Measurements from ENCODE around the gene USP9X.
A peak's percentile ranks its signal among the peaks of the same experiment; 100 is the strongest.

Gene USP9X

DNA sequence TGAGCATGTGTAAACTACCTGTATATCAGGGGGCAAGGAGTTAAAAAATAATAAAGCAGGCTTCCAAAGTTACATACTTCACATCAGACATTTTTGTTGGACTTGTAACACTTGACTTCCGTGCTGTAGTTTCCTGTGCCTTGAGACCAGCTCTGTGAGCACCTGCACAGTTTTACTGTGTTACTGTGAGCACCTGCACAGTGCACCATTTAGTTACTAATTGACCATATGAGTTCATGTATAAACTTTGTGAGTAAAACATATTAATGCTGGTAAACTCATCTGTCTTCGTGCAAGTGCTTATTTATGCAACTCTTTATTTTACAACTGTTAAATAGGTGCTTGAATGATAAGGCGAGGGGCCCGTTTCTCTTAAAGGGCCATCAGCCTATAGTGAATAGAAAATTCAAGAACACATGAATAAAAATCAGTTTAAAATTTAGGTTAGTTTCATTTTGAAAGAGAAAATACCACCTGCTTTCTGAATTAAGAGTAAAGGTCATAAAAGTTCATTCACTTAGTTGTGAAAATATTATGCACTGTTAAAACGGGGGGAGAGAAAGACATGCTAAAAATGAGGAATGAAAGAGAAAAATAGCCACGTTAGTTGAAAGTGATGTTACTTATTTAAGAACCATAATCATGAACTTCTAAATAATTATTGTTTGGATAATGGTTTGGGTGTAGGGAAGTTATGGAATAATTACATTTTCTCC, 42.4 kb downstream of the USP9X start:
- no peak overlapping the region for H3K27ac ChIP-seq
- TF ChIP-seq, protein P1, sequence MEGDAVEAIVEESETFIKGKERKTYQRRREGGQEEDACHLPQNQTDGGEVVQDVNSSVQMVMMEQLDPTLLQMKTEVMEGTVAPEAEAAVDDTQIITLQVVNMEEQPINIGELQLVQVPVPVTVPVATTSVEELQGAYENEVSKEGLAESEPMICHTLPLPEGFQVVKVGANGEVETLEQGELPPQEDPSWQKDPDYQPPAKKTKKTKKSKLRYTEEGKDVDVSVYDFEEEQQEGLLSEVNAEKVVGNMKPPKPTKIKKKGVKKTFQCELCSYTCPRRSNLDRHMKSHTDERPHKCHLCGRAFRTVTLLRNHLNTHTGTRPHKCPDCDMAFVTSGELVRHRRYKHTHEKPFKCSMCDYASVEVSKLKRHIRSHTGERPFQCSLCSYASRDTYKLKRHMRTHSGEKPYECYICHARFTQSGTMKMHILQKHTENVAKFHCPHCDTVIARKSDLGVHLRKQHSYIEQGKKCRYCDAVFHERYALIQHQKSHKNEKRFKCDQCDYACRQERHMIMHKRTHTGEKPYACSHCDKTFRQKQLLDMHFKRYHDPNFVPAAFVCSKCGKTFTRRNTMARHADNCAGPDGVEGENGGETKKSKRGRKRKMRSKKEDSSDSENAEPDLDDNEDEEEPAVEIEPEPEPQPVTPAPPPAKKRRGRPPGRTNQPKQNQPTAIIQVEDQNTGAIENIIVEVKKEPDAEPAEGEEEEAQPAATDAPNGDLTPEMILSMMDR (IDR thresholded peaks at IDR 0.05), result no peak
- TF ChIP-seq ZFX (IDR thresholded peaks at IDR 0.05; ENCODE audit: borderline replicate concordance), result no peak

DNA sequence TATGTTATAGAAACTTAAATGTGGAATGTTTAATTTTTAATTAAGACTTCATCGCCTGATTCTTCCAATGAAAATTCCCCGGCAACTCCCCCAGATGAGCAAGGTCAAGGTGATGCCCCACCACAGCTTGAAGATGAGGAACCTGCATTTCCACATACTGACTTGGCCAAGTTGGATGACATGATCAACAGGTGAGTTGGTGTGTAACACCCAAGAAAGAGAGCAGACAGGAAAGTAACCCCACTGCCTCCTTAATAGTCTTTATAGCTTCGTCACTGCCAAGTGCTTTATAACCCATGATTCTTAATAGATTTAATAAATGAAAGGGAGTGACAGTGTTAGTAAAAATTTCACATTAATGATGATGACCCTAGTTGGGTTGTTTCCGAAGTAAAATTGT, 43.7 kb downstream of the USP9X start:
- TF ChIP-seq ZFX (IDR thresholded peaks at IDR 0.05; ENCODE audit: borderline replicate concordance), result no peak
- TF ChIP-seq, protein P1 (IDR thresholded peaks at IDR 0.05), result no peak
- no peak overlapping the region for H3K27ac ChIP-seq

DNA sequence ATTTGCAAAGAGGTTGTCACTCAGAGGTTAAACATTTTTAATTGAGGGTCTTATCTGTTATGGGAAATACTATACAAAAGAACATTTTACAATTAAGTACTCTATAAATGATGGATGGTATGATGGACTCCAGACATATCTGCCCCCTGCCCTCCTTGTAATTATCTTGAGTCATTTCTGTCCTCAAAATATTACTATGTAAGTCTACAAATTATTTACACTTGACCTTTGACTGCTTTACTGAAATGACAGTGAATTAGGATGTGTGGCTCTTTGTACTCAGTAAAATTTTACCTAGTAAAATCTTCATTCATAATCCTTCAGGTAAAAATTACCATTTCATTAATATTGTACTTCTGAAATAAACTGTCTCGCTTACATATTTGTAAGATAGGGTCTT, 46.5 kb downstream of the USP9X start:
- TF ChIP-seq ZFX (IDR thresholded peaks at IDR 0.05; ENCODE audit: borderline replicate concordance), result no peak
- TF ChIP-seq, protein P1 (IDR thresholded peaks at IDR 0.05), result no peak
- no peak overlapping the region for H3K27ac ChIP-seq

- H3K27ac ChIP-seq, result no peak overlapping the region
- no peak for TF ChIP-seq ZFX (IDR thresholded peaks at IDR 0.05; ENCODE audit: borderline replicate concordance)
- TF ChIP-seq, protein P1 (IDR thresholded peaks at IDR 0.05), result no peak
These were observed 48.3 kb downstream of the USP9X start for GRCh38 chrX:41133551-41133950.

DNA sequence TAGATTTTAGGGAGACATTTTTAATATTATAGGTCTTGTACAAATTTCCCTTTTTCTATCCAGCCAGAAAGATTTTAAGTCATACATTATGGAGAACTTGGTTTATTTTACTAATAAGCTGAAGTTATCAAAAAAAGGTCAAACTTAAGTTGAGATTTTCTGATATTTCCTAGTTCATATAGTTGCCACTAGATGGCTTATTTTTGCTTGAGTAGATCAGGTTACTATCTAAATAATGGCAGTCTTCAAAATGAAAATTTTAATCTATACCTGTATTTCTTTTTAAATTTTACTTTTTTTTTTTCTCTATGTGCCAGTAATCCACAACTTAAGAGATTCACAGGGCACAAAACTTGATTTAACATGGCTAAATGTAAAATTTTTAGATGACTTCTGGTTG, 52.3 kb downstream of the USP9X start:
- no peak overlapping the region for H3K27ac ChIP-seq
- TF ChIP-seq, protein P1 (IDR thresholded peaks at IDR 0.05), result peak; percentile 41
- TF ChIP-seq ZFX (IDR thresholded peaks at IDR 0.05; ENCODE audit: borderline replicate concordance), result no peak

- H3K27ac ChIP-seq, result no peak overlapping the region
- TF ChIP-seq, protein P1 (IDR thresholded peaks at IDR 0.05), result no peak
- TF ChIP-seq ZFX (IDR thresholded peaks at IDR 0.05; ENCODE audit: borderline replicate concordance), result no peak
These were observed 57.1 kb downstream of the USP9X start for GRCh38 chrX:41142130-41142910.

DNA sequence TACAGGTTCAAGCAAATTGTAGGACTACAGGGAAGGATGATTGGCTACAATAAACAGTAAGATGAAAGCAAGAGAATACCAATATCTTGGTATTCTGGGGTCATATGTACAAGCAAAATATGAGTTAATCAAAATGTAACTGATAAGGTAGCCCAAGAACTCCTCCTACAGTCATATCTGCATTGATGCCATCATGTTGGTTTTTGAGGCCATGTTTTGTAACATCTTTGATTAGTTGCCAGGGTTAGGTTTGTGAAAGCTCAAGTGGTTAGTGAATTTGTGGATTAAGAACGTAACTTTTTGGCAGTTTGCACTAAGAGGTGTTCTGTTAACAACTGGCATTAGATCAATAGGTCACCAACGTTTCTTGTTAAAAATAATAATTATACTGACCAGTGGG, 59.6 kb downstream of the USP9X start:
- no peak for TF ChIP-seq ZFX (IDR thresholded peaks at IDR 0.05; ENCODE audit: borderline replicate concordance)
- TF ChIP-seq, protein P1 (IDR thresholded peaks at IDR 0.05), result no peak
- H3K27ac ChIP-seq, result no peak overlapping the region

Measured in 22Rv1 (cell line).